Activated T-cell treated with anti-CD3 and anti-CD28 coated beads, Interleukin-2, amount 50 U/mL, for 4 hours (primary cell): ENCODE results near the gene CTAGE1. TPM values are rescaled to one million over a fixed set of nuclear protein-coding genes. Genes with fewer than 3 reads are reported as not detected.
"Not testable (repeated sequence)": the region's sequence is repeated elsewhere in the genome, so short reads cannot be mapped to it uniquely, and the experiment has no call there.

Experiments used
- ATAC-seq, 2 donors: fragments of 200-7000 bp; cut with Tn5 transposase; one replicate each; pipeline ENCODE4 v1.10.0; 2021
- DNase-seq: peaks from one replicate; pipeline ENCODE4 v3.0.0-alpha.2; 2020
- H3K27me3 Mint-ChIP-seq: one replicate; pipeline ENCODE4 v1.8.0; 2021; ENCODE audit warnings: low read depth, mixed read lengths
- H3K36me3 Mint-ChIP-seq: one replicate; pipeline ENCODE4 v1.8.0; 2022; ENCODE audit warnings: mixed read lengths; ENCODE audit not compliant: insufficient read depth
- H3K4me1 Mint-ChIP-seq: one replicate; pipeline ENCODE4 v1.8.0; 2021; ENCODE audit warnings: low read depth, mixed read lengths
- H3K4me3 Mint-ChIP-seq: one replicate; pipeline ENCODE4 v1.8.0; 2021; ENCODE audit warnings: mild to moderate bottlenecking, moderate library complexity, mixed read lengths
- H3K9me3 Mint-ChIP-seq: one replicate; pipeline ENCODE4 v1.8.0; 2021; ENCODE audit warnings: mixed read lengths
- total RNA-seq, 3 donors: library from RNA; stranded (reverse); gene quantifications; one replicate each; pipeline ENCODE4 v1.2.1, GENCODE V29; 2021

CTAGE1 gene
- total RNA-seq, 3 donors from 2014 or later = not detected

- not testable (repeated sequence) for DNase-seq, H3K4me1 Mint-ChIP-seq, H3K36me3 Mint-ChIP-seq, H3K27me3 Mint-ChIP-seq, H3K4me3 Mint-ChIP-seq, ATAC-seq
- H3K9me3 Mint-ChIP-seq = peaks cover 20% of the 10 kb centered on the region
These were observed 32.0 kb upstream of the CTAGE1 start for GRCh38 chr18:22449753-22450152.

GRCh38 chr18:22448238-22448637, 30.5 kb upstream of the CTAGE1 start:
- ATAC-seq (no peak), DNase-seq (no peak)
- no peak overlapping the region for H3K4me3 Mint-ChIP-seq

GRCh38 chr18:22447792-22448191, 30.1 kb upstream of the CTAGE1 start:
- Mint-ChIP-seq H3K4me3 (no peak overlapping the region), H3K9me3 (peaks cover 20% of the 10 kb centered on the region), H3K27me3 (peaks cover 3% of the 10 kb centered on the region), H3K36me3 (no peaks in the 10 kb centered on the region), H3K4me1 (peaks cover 2% of the 10 kb centered on the region)
- no peak for DNase-seq
- ATAC-seq = no peak

More at GRCh38 chr18:22448238-22448637, 30.5 kb upstream of the CTAGE1 start:
- Mint-ChIP-seq H3K27me3 (peaks cover 3% of the 10 kb centered on the region), H3K4me1 (peaks cover 2% of the 10 kb centered on the region), H3K9me3 (peaks cover 20% of the 10 kb centered on the region), H3K36me3 (no peaks in the 10 kb centered on the region)

GRCh38 chr18:22446911-22447310, 29.2 kb upstream of the CTAGE1 start:
- DNase-seq (no peak), ATAC-seq (no peak)
- Mint-ChIP-seq H3K4me1 (no peaks in the 10 kb centered on the region), H3K27me3 (peaks cover 3% of the 10 kb centered on the region), H3K4me3 (no peak overlapping the region), H3K9me3 (peaks cover 20% of the 10 kb centered on the region), H3K36me3 (no peaks in the 10 kb centered on the region)

GRCh38 chr18:22446325-22446724, 28.6 kb upstream of the CTAGE1 start:
- DNase-seq (no peak), ATAC-seq (no peak)
- Mint-ChIP-seq H3K4me3 (no peak overlapping the region), H3K9me3 (peaks cover 20% of the 10 kb centered on the region), H3K4me1 (no peaks in the 10 kb centered on the region), H3K36me3 (no peaks in the 10 kb centered on the region), H3K27me3 (peaks cover 3% of the 10 kb centered on the region)

GRCh38 chr18:22441638-22442037, 23.9 kb upstream of the CTAGE1 start:
- Mint-ChIP-seq H3K27me3 (peaks cover 3% of the 10 kb centered on the region), H3K9me3 (no peaks in the 10 kb centered on the region), H3K4me1 (no peaks in the 10 kb centered on the region), H3K36me3 (no peaks in the 10 kb centered on the region), H3K4me3 (no peak overlapping the region)
- DNase-seq = no peak
- ATAC-seq = no peak

- no peaks in the 10 kb centered on the region for H3K36me3 Mint-ChIP-seq
- DNase-seq = no peak
- ATAC-seq = no peak
- no peak overlapping the region for H3K4me3 Mint-ChIP-seq
- no peaks in the 10 kb centered on the region for H3K9me3 Mint-ChIP-seq
- no peaks in the 10 kb centered on the region for H3K4me1 Mint-ChIP-seq
- no peaks in the 10 kb centered on the region for H3K27me3 Mint-ChIP-seq
These were observed 21.7 kb upstream of the CTAGE1 start for GRCh38 chr18:22439447-22439846.

- Mint-ChIP-seq H3K27me3 (no peaks in the 10 kb centered on the region), H3K4me3 (no peak overlapping the region), H3K36me3 (no peaks in the 10 kb centered on the region), H3K9me3 (no peaks in the 10 kb centered on the region), H3K4me1 (no peaks in the 10 kb centered on the region)
- DNase-seq (no peak), ATAC-seq (no peak)
These were observed 18.4 kb upstream of the CTAGE1 start for GRCh38 chr18:22436136-22436535.

GRCh38 chr18:22434973-22435608, 17.4 kb upstream of the CTAGE1 start:
- ATAC-seq (no peak), DNase-seq (no peak)

GRCh38 chr18:22433956-22434355, 16.2 kb upstream of the CTAGE1 start:
- ATAC-seq (no peak), DNase-seq (no peak)
- H3K4me1 Mint-ChIP-seq = peaks cover 2% of the 10 kb centered on the region
- H3K4me3 Mint-ChIP-seq = no peak overlapping the region
- H3K9me3 Mint-ChIP-seq = no peaks in the 10 kb centered on the region
- no peaks in the 10 kb centered on the region for H3K36me3 Mint-ChIP-seq
- no peaks in the 10 kb centered on the region for H3K27me3 Mint-ChIP-seq

More at GRCh38 chr18:22434973-22435608, 17.4 kb upstream of the CTAGE1 start:
- no peaks in the 10 kb centered on the region for H3K4me1 Mint-ChIP-seq
- H3K9me3 Mint-ChIP-seq = no peaks in the 10 kb centered on the region
- H3K36me3 Mint-ChIP-seq = no peaks in the 10 kb centered on the region
- no peak overlapping the region for H3K4me3 Mint-ChIP-seq
- H3K27me3 Mint-ChIP-seq = no peaks in the 10 kb centered on the region

GRCh38 chr18:22432657-22433137, 15.0 kb upstream of the CTAGE1 start:
- no peak overlapping the region for H3K4me3 Mint-ChIP-seq
- H3K4me1 Mint-ChIP-seq = peaks cover 2% of the 10 kb centered on the region
- H3K27me3 Mint-ChIP-seq = no peaks in the 10 kb centered on the region
- no peaks in the 10 kb centered on the region for H3K9me3 Mint-ChIP-seq
- no peak for ATAC-seq
- no peak for DNase-seq
- H3K36me3 Mint-ChIP-seq = no peaks in the 10 kb centered on the region

- H3K36me3 Mint-ChIP-seq = no peaks in the 10 kb centered on the region
- peaks cover 2% of the 10 kb centered on the region for H3K4me1 Mint-ChIP-seq
- H3K27me3 Mint-ChIP-seq = no peaks in the 10 kb centered on the region
- ATAC-seq (no peak), DNase-seq (no peak)
- peaks cover 3% of the 10 kb centered on the region for H3K9me3 Mint-ChIP-seq
- H3K4me3 Mint-ChIP-seq = no peak overlapping the region
These were observed 11.8 kb upstream of the CTAGE1 start for GRCh38 chr18:22429564-22429963.

GRCh38 chr18:22428672-22429071, 11.0 kb upstream of the CTAGE1 start:
- Mint-ChIP-seq H3K4me1 (peaks cover 2% of the 10 kb centered on the region), H3K9me3 (peaks cover 3% of the 10 kb centered on the region), H3K36me3 (no peaks in the 10 kb centered on the region), H3K27me3 (no peaks in the 10 kb centered on the region), H3K4me3 (no peak overlapping the region)
- DNase-seq (no peak), ATAC-seq (no peak)

GRCh38 chr18:22427822-22428549, 10.3 kb upstream of the CTAGE1 start:
- ATAC-seq = no peak
- no peak for DNase-seq
- Mint-ChIP-seq H3K9me3 (peaks cover 3% of the 10 kb centered on the region), H3K4me3 (no peak overlapping the region), H3K27me3 (no peaks in the 10 kb centered on the region), H3K36me3 (no peaks in the 10 kb centered on the region), H3K4me1 (peaks cover 2% of the 10 kb centered on the region)

GRCh38 chr18:22424565-22424963, 6.8 kb upstream of the CTAGE1 start:
- peaks cover 3% of the 10 kb centered on the region for H3K9me3 Mint-ChIP-seq
- H3K36me3 Mint-ChIP-seq = no peaks in the 10 kb centered on the region
- no peaks in the 10 kb centered on the region for H3K27me3 Mint-ChIP-seq
- no peak overlapping the region for H3K4me3 Mint-ChIP-seq
- ATAC-seq (no peak), DNase-seq (no peak)
- peaks cover 2% of the 10 kb centered on the region for H3K4me1 Mint-ChIP-seq
